CD4-positive, alpha-beta T cell (primary cell): Measurements from ENCODE around the gene CTNNA2. TPM values are rescaled to one million over a fixed set of nuclear protein-coding genes. Genes with fewer than 3 reads are reported as not detected.

Source experiments
- ATAC-seq: fragments of 200-7000 bp; cut with Tn5 transposase; one replicate; pipeline ENCODE4 v1.10.0; 2022; ENCODE audit warnings: mild to moderate bottlenecking; ENCODE audit not compliant: poor library complexity
- CTCF ChIA-PET: fragments of 350-600 bp; sonication (Branson Sonifier 250); formaldehyde crosslinking; loops from one replicate; lab custom pipeline; 2021; ENCODE audit warnings: antibody characterized with exemption, inconsistent platforms; lab: Charles Lee
- POLR2A ChIA-PET: fragments of 350-600 bp; sonication (Branson Sonifier 250); formaldehyde crosslinking; loops from one replicate; lab custom pipeline; 2021; ENCODE audit warnings: antibody characterized with exemption, inconsistent platforms; lab: Charles Lee
- DNase-seq, 14 experiments: peaks; one replicate each; pipeline ENCODE4 v3.0.0-alpha.2; 2013 to 2020; ENCODE audit warnings: mixed read lengths in 2 of 14
- H3K27ac ChIP-seq, 2 donors: one replicate each; pipeline versions ENCODE4 v1.5.1 to v1.7.0; 2013; ENCODE audit warnings: low read length in 2 of 2, low read depth in 1 of 2, mild to moderate bottlenecking in 1 of 2
- H3K27me3 ChIP-seq, 2 experiments: 1 replicate in 1 of 2; 2 replicates in 1 of 2; pipeline versions ENCODE4 v1.6.1 to v1.7.0; 2013; ENCODE audit warnings: low read length in 2 of 2, control low read depth in 1 of 2, mild to moderate bottlenecking in 1 of 2, moderate library complexity in 1 of 2; ENCODE audit not compliant: insufficient read depth in 2 of 2, control insufficient read depth in 1 of 2
- H3K36me3 ChIP-seq: one replicate; pipeline ENCODE4 v1.6.1; 2013; ENCODE audit warnings: low read length, control low read depth; ENCODE audit not compliant: insufficient read depth
- H3K4me1 ChIP-seq: one replicate; pipeline ENCODE4 v1.6.1; 2013; ENCODE audit warnings: low read length, control low read depth; ENCODE audit not compliant: insufficient read depth
- H3K4me3 ChIP-seq: one replicate; pipeline ENCODE4 v1.5.1; 2013; ENCODE audit warnings: mild to moderate bottlenecking, low read length, moderate library complexity
- H3K9me3 ChIP-seq, 2 experiments: 1 replicate in 1 of 2; 2 replicates in 1 of 2; pipeline versions ENCODE4 v1.6.1 to v1.7.0; 2013; ENCODE audit warnings: low read length in 2 of 2, mild to moderate bottlenecking in 2 of 2, control low read depth in 1 of 2, moderate library complexity in 1 of 2; ENCODE audit not compliant: control insufficient read depth in 1 of 2, insufficient read depth in 1 of 2
- H3K27ac Mint-ChIP-seq: one replicate; pipeline ENCODE4 v1.8.0; 2020; ENCODE audit warnings: mixed read lengths
- H3K27me3 Mint-ChIP-seq: one replicate; pipeline ENCODE4 v1.8.0; 2021; ENCODE audit warnings: mixed read lengths
- H3K36me3 Mint-ChIP-seq: one replicate; pipeline ENCODE4 v1.8.0; 2021; ENCODE audit warnings: low read depth, mixed read lengths
- H3K4me1 Mint-ChIP-seq: one replicate; pipeline ENCODE4 v1.8.0; 2021; ENCODE audit warnings: low read depth, mixed read lengths
- H3K4me3 Mint-ChIP-seq: one replicate; pipeline ENCODE4 v1.8.0; 2020; ENCODE audit warnings: mild to moderate bottlenecking, mixed read lengths
- H3K9me3 Mint-ChIP-seq: one replicate; pipeline ENCODE4 v1.8.0; 2020; ENCODE audit warnings: mixed read lengths
- intact Hi-C, 2 experiments: fragments of 100-400 bp; cut with DNase I in 1 of 2; cut with micrococcal nuclease in 1 of 2; formaldehyde crosslinking; loops; one replicate each; pipeline versions ENCODE4 v1.15.1 to v1.9.0; 2023 to 2025; cut with DNase I, micrococcal nuclease
- total RNA-seq, 174 experiments: library from RNA in 2 of 174; stranded (reverse) in 2 of 174; gene quantifications; one replicate each; pipeline ENCODE4 v1.2.3 and lab custom pipeline; 2021 to 2026
- TF ChIP-seq, protein P1 (sequence below): fragments of 200-600 bp; IDR thresholded peaks from one replicate; pipeline ENCODE4 v1.8.0; 2022; ENCODE audit warnings: antibody characterized with exemption, mild to moderate bottlenecking

The CTNNA2 gene
- total RNA-seq, 2 experiments from 2014 or later, result not detected

DNA sequence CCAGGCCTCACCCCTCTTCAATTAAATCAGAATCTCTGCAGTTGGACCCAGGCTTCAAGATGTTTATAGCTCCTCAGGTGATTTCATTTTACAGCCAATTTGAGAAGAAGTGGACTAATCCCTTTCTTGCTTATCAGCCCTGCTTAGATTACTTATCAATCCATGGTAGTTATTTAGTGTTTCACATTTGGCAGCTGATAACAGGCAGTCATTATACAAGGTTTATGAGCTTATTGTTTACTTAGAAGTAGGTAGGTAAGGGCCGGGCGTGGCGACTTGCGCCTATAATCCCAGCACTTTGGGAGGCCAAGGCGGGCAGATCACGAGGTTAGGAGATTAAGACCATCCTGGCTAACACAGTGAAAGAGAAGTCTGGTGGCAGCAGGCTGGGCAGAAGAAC lies 237.5 kb downstream of the CTNNA2 start:
- ATAC-seq (no peak), DNase-seq (no peak)
- intact Hi-C loops, result no loop called here
- H3K27me3 ChIP-seq, result no peaks in the 10 kb centered on the region
- H3K9me3 Mint-ChIP-seq, result peaks cover 6% of the 10 kb centered on the region
- TF ChIP-seq, protein P1, sequence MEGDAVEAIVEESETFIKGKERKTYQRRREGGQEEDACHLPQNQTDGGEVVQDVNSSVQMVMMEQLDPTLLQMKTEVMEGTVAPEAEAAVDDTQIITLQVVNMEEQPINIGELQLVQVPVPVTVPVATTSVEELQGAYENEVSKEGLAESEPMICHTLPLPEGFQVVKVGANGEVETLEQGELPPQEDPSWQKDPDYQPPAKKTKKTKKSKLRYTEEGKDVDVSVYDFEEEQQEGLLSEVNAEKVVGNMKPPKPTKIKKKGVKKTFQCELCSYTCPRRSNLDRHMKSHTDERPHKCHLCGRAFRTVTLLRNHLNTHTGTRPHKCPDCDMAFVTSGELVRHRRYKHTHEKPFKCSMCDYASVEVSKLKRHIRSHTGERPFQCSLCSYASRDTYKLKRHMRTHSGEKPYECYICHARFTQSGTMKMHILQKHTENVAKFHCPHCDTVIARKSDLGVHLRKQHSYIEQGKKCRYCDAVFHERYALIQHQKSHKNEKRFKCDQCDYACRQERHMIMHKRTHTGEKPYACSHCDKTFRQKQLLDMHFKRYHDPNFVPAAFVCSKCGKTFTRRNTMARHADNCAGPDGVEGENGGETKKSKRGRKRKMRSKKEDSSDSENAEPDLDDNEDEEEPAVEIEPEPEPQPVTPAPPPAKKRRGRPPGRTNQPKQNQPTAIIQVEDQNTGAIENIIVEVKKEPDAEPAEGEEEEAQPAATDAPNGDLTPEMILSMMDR, result no peak
- H3K36me3 ChIP-seq, result no peaks in the 10 kb centered on the region
- no peaks in the 10 kb centered on the region for H3K27me3 Mint-ChIP-seq
- H3K9me3 ChIP-seq, result peaks cover 0 to 9% of the 10 kb centered on the region in 2 experiments
- H3K4me3 Mint-ChIP-seq, result no peak overlapping the region
- ChIA-PET CTCF (no interaction called here), POLR2A (interaction anchor here (0.6 kb wide), 1 partner anchor 12 kb away, joined by 3 read pairs; no protein-coding TSS in a partner anchor)
- no peaks in the 10 kb centered on the region for H3K4me1 Mint-ChIP-seq
- no peak overlapping the region for H3K27ac ChIP-seq
- no peak overlapping the region for H3K27ac Mint-ChIP-seq
- H3K36me3 Mint-ChIP-seq, result no peaks in the 10 kb centered on the region
- no peak overlapping the region for H3K4me3 ChIP-seq
- no peaks in the 10 kb centered on the region for H3K4me1 ChIP-seq

DNA sequence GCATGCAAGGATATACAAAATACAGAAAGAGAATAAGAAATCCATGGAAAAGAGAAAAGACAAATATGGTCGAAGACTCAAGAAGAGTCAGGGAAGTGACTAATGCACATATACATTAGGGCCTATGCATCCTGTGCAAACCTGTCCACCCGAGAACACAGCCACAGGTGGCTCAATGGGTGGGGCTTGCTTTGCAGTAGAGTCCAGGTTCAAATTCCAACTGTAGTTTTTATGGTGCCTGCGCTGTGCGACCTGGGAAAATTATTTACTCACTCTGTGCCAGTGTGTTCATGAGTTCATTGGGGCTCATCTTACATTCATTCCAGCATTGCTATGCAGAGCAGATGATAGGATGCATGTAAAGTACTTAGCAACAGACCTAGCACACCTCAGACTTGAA lies 244.7 kb downstream of the CTNNA2 start:
- no peak overlapping the region for H3K4me3 Mint-ChIP-seq
- H3K36me3 ChIP-seq, result no peaks in the 10 kb centered on the region
- ATAC-seq, result no peak
- no peak for DNase-seq
- H3K27ac ChIP-seq, result no peak overlapping the region
- H3K4me1 ChIP-seq, result no peaks in the 10 kb centered on the region
- no peak overlapping the region for H3K4me3 ChIP-seq
- H3K27me3 Mint-ChIP-seq, result no peaks in the 10 kb centered on the region
- no peaks in the 10 kb centered on the region for H3K4me1 Mint-ChIP-seq
- no peaks in the 10 kb centered on the region for H3K36me3 Mint-ChIP-seq
- CTCF ChIA-PET, result no interaction called here
- intact Hi-C loops, result loop anchor here in 1 of 2 experiments (5.0 kb wide), 1 partner anchor 40 kb away; no protein-coding TSS in a partner anchor
- no peaks in the 10 kb centered on the region for H3K27me3 ChIP-seq
- H3K9me3 ChIP-seq, result peaks cover 3 to 4% of the 10 kb centered on the region in 2 experiments
- H3K27ac Mint-ChIP-seq, result no peak overlapping the region
- POLR2A ChIA-PET, result no interaction called here
- TF ChIP-seq, protein P1, result no peak
- peaks cover 12% of the 10 kb centered on the region for H3K9me3 Mint-ChIP-seq

DNA sequence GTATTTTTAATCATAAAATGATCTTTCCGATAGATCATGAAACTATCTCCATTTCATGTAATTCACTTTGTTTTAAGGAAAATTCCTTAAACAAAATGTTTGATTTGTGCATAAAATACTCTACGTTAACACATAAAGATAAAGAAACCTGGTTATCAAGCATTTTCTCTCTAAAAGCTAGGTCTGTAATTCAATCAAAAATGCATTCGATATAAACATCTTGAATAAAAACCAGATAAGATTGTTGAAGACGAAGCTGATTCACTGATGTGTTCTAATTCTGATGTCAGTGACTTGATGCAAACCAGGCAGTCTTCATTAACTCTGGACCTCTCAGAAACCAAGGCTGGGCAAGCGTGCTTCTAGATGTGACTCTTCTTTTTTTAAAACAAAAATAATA lies 245.2 kb downstream of the CTNNA2 start:
- Mint-ChIP-seq H3K36me3 (no peaks in the 10 kb centered on the region), H3K4me3 (no peak overlapping the region), H3K9me3 (peaks cover 12% of the 10 kb centered on the region), H3K27me3 (no peaks in the 10 kb centered on the region), H3K27ac (no peak overlapping the region), H3K4me1 (no peaks in the 10 kb centered on the region)
- CTCF ChIA-PET, result no interaction called here
- POLR2A ChIA-PET, result no interaction called here
- intact Hi-C loops, result loop anchor here in 1 of 2 experiments (5.0 kb wide), 1 partner anchor 39 kb away; no protein-coding TSS in a partner anchor
- ATAC-seq (no peak), DNase-seq (no peak)
- no peak overlapping the region for H3K27ac ChIP-seq
- no peaks in the 10 kb centered on the region for H3K4me1 ChIP-seq
- TF ChIP-seq, protein P1, result no peak
- no peaks in the 10 kb centered on the region for H3K36me3 ChIP-seq
- H3K9me3 ChIP-seq, result peaks cover 3 to 4% of the 10 kb centered on the region in 2 experiments
- H3K27me3 ChIP-seq, result no peaks in the 10 kb centered on the region
- no peak overlapping the region for H3K4me3 ChIP-seq
